HUES6 (cell line): ENCODE results near the gene CELSR1.

ENCODE experiments used
- H3K27ac ChIP-seq: 2 replicates; pipeline ENCODE4 v1.7.0; 2013; ENCODE audit warnings: low read depth, mild to moderate bottlenecking, low read length, inconsistent platforms
- H3K27me3 ChIP-seq: 2 replicates; pipeline ENCODE4 v1.6.1; 2013; ENCODE audit warnings: low read length; ENCODE audit not compliant: control insufficient read depth, insufficient read depth
- H3K36me3 ChIP-seq: 2 replicates; pipeline ENCODE4 v1.6.1; 2013; ENCODE audit warnings: low read length; ENCODE audit not compliant: control insufficient read depth, insufficient read depth
- H3K4me1 ChIP-seq: 2 replicates; pipeline ENCODE4 v1.6.1; 2013; ENCODE audit warnings: low read length; ENCODE audit not compliant: control insufficient read depth, insufficient read depth
- H3K4me3 ChIP-seq: 2 replicates; pipeline ENCODE4 v1.5.1; 2013; ENCODE audit warnings: low read depth, low read length
- H3K9ac ChIP-seq: one replicate; pipeline ENCODE4 v1.6.1; 2013; ENCODE audit warnings: mild to moderate bottlenecking, low read length
- H3K9me3 ChIP-seq: 2 replicates; pipeline ENCODE4 v1.6.1; 2013; ENCODE audit warnings: low read depth, low read length; ENCODE audit not compliant: control insufficient read depth, insufficient read depth

Gene CELSR1

DNA sequence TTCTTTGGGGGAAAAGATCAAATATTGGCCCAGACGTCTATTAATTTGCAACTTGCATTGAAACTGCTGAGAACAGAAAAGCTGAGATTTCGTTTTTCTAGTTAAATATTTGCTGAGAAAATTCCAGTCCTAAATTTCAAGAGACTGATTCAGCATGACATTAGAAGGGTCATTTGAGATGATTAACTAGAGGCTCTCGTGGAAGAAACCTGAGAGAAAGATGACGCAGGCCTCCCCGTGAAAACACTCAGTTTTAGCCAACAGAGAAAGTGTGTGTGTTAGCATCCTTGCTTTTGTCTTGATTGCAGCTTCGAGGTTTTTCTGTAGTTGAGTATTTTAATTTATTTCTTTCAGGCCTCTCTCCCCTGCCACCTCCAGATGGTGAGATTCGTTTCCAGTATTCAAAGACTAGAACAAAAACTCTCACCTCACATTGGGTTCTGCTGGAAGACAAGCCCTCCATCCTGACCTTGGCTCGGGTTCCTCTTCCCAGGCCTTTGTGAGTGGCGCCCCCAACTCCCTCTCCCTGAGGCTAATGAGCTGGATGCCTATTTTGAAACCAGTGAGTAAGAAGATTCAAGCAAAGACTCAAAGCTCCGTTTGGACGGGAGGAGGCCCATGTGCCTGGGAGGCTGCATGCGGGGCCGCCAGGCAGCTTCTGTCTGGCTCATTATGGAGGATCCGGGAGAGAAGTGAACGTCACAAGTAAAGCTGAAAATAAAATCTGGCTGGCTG lies 52.4 kb downstream of the CELSR1 start:
- Histone ChIP-seq H3K9me3 (peaks cover 8% of the 10 kb centered on the region), H3K27me3 (no peaks in the 10 kb centered on the region), H3K4me3 (no peak overlapping the region), H3K27ac (no peak overlapping the region), H3K36me3 (no peaks in the 10 kb centered on the region), H3K9ac (no peak overlapping the region), H3K4me1 (peaks cover 14% of the 10 kb centered on the region)

DNA sequence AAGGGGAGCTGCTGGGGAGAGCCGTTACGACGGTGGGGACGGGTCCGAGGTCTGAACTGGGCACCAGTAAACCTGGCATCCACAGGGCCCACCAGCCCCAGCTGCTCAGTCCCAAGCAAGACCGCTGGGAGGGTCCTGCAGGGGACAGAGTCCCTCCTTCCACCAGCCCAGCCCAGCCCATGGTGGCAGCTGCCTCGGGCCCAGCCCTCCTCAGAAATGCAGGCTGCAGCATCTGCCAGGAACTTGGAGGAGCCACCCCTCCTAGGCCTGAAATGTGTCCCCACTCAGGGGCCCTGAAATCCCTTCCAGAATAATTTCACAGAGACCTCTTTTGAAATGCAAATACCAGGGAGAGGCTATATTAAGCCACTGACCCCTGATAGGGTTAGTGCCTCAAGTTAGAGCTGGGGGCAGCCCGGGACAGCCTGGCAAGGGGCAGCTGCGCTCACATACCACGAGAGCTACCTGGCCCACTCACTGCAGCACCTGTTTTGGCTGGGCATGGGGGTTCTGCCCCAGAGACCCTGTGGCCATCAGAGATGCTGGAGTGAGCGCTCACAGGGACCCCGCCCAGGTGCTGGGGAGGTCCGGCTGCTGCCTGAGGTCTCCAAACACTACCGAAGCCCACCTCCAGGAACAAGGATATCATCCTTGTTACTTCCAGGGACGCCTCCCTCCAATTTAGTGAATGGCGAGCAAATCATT lies 53.1 kb downstream of the CELSR1 start:
- Histone ChIP-seq H3K27me3 (no peaks in the 10 kb centered on the region), H3K9ac (no peak overlapping the region), H3K9me3 (peaks cover 8% of the 10 kb centered on the region), H3K27ac (no peak overlapping the region), H3K36me3 (no peaks in the 10 kb centered on the region), H3K4me3 (no peak overlapping the region), H3K4me1 (peaks cover 15% of the 10 kb centered on the region)

DNA sequence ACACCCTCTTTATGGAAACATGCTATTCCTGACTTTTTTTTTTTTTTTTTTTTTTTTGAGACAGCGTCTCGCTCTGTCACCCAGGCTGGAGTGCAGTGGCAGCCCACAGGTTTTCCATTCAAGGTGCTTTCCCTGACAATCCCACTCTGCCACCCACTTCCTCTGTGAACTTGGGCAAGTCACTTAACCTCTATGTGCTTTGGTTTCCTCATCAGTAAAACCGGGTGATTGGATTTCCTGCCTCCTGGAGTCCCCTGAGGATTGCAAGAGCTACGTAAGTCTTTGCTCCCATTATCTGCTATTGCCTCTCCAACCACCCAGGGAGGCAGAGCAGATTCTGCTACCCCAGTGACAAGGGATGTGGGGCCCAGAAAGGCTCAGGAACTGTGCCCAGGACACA lies 54.1 kb downstream of the CELSR1 start:
- Histone ChIP-seq H3K27ac (no peak overlapping the region), H3K27me3 (no peaks in the 10 kb centered on the region), H3K9me3 (peaks cover 8% of the 10 kb centered on the region), H3K4me1 (peaks cover 20% of the 10 kb centered on the region), H3K36me3 (no peaks in the 10 kb centered on the region), H3K4me3 (no peak overlapping the region), H3K9ac (no peak overlapping the region)

- H3K4me1 ChIP-seq, result peaks cover 15% of the 10 kb centered on the region
- no peaks in the 10 kb centered on the region for H3K27me3 ChIP-seq
- H3K36me3 ChIP-seq, result no peaks in the 10 kb centered on the region
- no peak overlapping the region for H3K9ac ChIP-seq
- H3K9me3 ChIP-seq, result peaks cover 8% of the 10 kb centered on the region
- H3K4me3 ChIP-seq, result no peak overlapping the region
- H3K27ac ChIP-seq, result no peak overlapping the region
These were observed 55.3 kb downstream of the CELSR1 start for GRCh38 chr22:46482056-46482675.

DNA sequence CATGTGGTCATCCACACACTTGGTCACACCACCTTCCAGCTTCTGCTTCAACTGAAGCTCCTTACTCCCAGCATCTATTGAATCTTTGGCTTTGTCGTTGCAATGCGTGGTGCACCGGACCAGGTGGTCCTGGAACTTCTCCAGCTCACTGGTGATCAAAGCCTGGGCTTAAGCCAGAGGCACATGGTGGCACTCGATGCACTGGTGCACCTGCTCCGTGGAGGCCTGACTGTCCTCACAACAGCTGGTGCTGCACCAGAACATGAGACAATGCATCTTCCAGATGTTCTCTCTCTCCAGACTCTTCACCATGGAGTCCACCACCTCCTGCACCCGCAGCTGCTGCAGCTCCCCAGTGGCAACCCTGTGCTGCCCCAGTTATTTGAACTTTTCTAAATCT lies 56.0 kb downstream of the CELSR1 start:
- H3K4me3 ChIP-seq, result no peak overlapping the region
- H3K36me3 ChIP-seq, result no peaks in the 10 kb centered on the region
- H3K4me1 ChIP-seq, result peaks cover 15% of the 10 kb centered on the region
- H3K27ac ChIP-seq, result no peak overlapping the region
- H3K27me3 ChIP-seq, result no peaks in the 10 kb centered on the region
- H3K9me3 ChIP-seq, result peaks cover 8% of the 10 kb centered on the region
- no peak overlapping the region for H3K9ac ChIP-seq

DNA sequence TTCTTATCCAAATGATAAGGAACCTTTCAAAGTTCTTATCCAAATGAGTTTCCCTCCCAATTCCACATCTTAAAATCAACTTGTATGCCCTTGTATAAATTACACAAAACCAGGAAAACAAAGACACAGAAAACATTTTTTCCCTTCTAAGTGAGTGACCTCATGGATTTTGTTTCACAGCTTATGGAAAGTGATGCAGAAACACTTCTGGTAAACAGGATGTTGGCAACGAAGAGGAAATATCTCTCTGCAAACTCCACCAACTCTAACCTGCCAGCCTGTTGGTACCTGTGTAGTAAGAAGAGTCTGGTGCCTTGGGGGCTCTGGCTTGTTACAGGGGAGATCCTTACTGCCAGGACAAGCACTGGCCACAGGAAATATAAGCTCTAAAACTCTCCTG lies 57.0 kb downstream of the CELSR1 start:
- Histone ChIP-seq H3K9ac (no peak overlapping the region), H3K4me1 (peaks cover 14% of the 10 kb centered on the region), H3K36me3 (no peaks in the 10 kb centered on the region), H3K27me3 (no peaks in the 10 kb centered on the region), H3K9me3 (peaks cover 11% of the 10 kb centered on the region), H3K27ac (no peak overlapping the region), H3K4me3 (no peak overlapping the region)

GRCh38 chr22:46479046-46479445 lies 58.4 kb downstream of the CELSR1 start:
- Histone ChIP-seq H3K27me3 (no peaks in the 10 kb centered on the region), H3K4me3 (no peak overlapping the region), H3K27ac (no peak overlapping the region)

DNA sequence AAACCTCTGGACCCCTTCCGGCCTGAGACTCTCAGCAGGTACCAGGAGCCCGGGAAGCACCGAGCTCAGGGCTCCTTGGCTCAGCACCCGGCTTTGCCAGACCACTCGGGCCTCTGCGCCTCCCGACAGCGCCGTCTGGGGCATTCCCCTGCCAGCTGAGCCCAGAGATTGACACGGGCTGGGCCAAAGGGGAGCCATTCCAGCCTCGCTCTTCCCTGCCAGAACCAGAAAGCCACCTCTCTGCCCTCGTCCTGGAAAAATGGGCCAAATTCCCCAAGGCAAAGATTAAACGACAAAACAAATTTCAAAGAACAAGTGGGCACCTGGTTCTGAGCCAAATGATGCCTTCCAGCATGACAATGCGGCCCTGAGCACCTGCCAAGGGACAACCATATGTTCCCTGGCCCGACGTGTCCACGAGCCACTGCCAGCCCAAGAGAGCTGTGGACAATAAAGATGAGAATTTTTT lies 59.3 kb downstream of the CELSR1 start:
- Histone ChIP-seq H3K36me3 (no peaks in the 10 kb centered on the region), H3K9ac (no peak overlapping the region), H3K4me1 (peaks cover 7% of the 10 kb centered on the region), H3K9me3 (peaks cover 14% of the 10 kb centered on the region), H3K27me3 (no peaks in the 10 kb centered on the region), H3K4me3 (no peak overlapping the region), H3K27ac (no peak overlapping the region)

More at GRCh38 chr22:46479046-46479445, 58.4 kb downstream of the CELSR1 start:
- Histone ChIP-seq H3K36me3 (no peaks in the 10 kb centered on the region), H3K4me1 (peaks cover 7% of the 10 kb centered on the region), H3K9ac (peak overlapping the region; percentile 29), H3K9me3 (peaks cover 14% of the 10 kb centered on the region)

DNA sequence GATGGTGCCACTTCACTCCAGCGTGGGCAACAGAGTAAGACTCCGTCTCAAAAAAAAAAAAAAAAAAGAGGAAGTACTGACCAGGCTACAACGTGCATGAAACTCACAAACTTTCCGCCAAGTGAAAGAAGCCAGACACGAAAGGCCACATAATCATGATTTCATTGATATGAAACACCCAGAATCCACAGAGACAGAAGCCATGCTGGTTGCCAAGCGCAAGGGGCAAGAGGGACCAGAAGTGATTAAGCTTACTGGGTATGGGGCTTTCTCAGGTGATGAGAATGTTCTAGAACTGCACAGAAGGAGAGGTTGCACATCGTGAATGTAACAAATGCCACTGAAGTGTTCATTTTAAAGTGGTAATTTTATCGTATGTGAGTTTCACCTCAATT lies 60.9 kb downstream of the CELSR1 start:
- H3K27ac ChIP-seq, result no peak overlapping the region
- peaks cover 6% of the 10 kb centered on the region; the same call in 1 of the 2 replicates for H3K9me3 ChIP-seq
- peaks cover 14% of the 10 kb centered on the region for H3K4me1 ChIP-seq
- no peaks in the 10 kb centered on the region for H3K27me3 ChIP-seq
- H3K36me3 ChIP-seq, result no peaks in the 10 kb centered on the region
- H3K4me3 ChIP-seq, result no peak overlapping the region
- no peak overlapping the region for H3K9ac ChIP-seq

GRCh38 chr22:46473896-46474557 lies 63.4 kb downstream of the CELSR1 start:
- no peaks in the 10 kb centered on the region for H3K27me3 ChIP-seq
- no peak overlapping the region for H3K4me3 ChIP-seq
- H3K4me1 ChIP-seq, result peaks cover 10% of the 10 kb centered on the region; the same call in 1 of the 2 replicates
- H3K36me3 ChIP-seq, result no peaks in the 10 kb centered on the region
- no peak overlapping the region for H3K27ac ChIP-seq
- peaks cover 6% of the 10 kb centered on the region; the same call in 1 of the 2 replicates for H3K9me3 ChIP-seq
- H3K9ac ChIP-seq, result no peak overlapping the region
